Loucy (cell line): ENCODE results near the gene ECT2L.

Experiments used
- H2AFZ ChIP-seq: fragments of 200-600 bp; sonication (generic); 2 replicates; pipeline ENCODE4 v1.6.0; 2016; ENCODE audit warnings: antibody characterized with exemption, mild to moderate bottlenecking, low read length, moderate library complexity
- H3F3A ChIP-seq: fragments of 200-600 bp; 2 replicates; pipeline ENCODE4 v1.6.0; 2016; ENCODE audit warnings: antibody characterized with exemption, low read depth, mild to moderate bottlenecking
- H3K27me3 ChIP-seq: fragments of 200-600 bp; sonication (generic); 2 replicates; pipeline ENCODE4 v1.6.1; 2014; ENCODE audit warnings: low read length, mild to moderate bottlenecking; ENCODE audit not compliant: insufficient read depth, poor library complexity, severe bottlenecking
- H3K36me3 ChIP-seq: fragments of 200-600 bp; sonication (generic); 2 replicates; pipeline ENCODE4 v1.6.1; 2016; ENCODE audit warnings: low read length; ENCODE audit not compliant: insufficient read depth
- H3K4me1 ChIP-seq: fragments of 200-600 bp; sonication (generic); 2 replicates; pipeline ENCODE4 v1.5.1; 2014; ENCODE audit warnings: low read length, mild to moderate bottlenecking; ENCODE audit not compliant: insufficient read depth, poor library complexity, severe bottlenecking
- H3K4me2 ChIP-seq: fragments of 200-600 bp; sonication (generic); 2 replicates; pipeline ENCODE4 v1.6.0; 2014; ENCODE audit warnings: antibody characterized with exemption, low read length, low read depth, mild to moderate bottlenecking; ENCODE audit not compliant: poor library complexity, severe bottlenecking
- H3K4me3 ChIP-seq: fragments of 200-600 bp; sonication (generic); 2 replicates; pipeline ENCODE4 v1.5.1; 2014; ENCODE audit warnings: low read length, mild to moderate bottlenecking, mixed read lengths; ENCODE audit not compliant: poor library complexity, severe bottlenecking
- H3K79me2 ChIP-seq: fragments of 200-600 bp; sonication (generic); 2 replicates; pipeline ENCODE4 v1.6.1; 2014; ENCODE audit warnings: low read length; ENCODE audit not compliant: insufficient read depth
- H3K9ac ChIP-seq: fragments of 200-600 bp; sonication (generic); 2 replicates; pipeline ENCODE4 v1.6.0; 2014; ENCODE audit warnings: mild to moderate bottlenecking, low read depth, low read length, moderate library complexity; ENCODE audit not compliant: poor library complexity, severe bottlenecking
- H3K9me2 ChIP-seq: fragments of 200-600 bp; sonication (generic); replicated peaks from 2 replicates; pipeline ENCODE4 v1.6.1; 2016; ENCODE audit warnings: low read depth, low read length, mixed read lengths
- H3K9me3 ChIP-seq: fragments of 200-600 bp; sonication (generic); 2 replicates; pipeline ENCODE4 v1.6.1; 2014; ENCODE audit warnings: mild to moderate bottlenecking, antibody characterized with exemption, low read length, low read depth; ENCODE audit not compliant: insufficient read depth
- H4K20me1 ChIP-seq: fragments of 200-600 bp; sonication (generic); 2 replicates; pipeline ENCODE4 v1.6.0; 2014; ENCODE audit warnings: antibody characterized with exemption, low read length, mild to moderate bottlenecking; ENCODE audit not compliant: insufficient read depth, poor library complexity, severe bottlenecking
- EZH2phosphoT487 ChIP-seq: fragments of 200-600 bp; IDR thresholded peaks from 2 replicates; pipeline ENCODE4 v1.6.1; 2018; ENCODE audit warnings: antibody characterized with exemption, mild to moderate bottlenecking, moderate library complexity, borderline replicate concordance
- TF ChIP-seq, protein P1 (sequence below): fragments of 200-600 bp; sonication (generic); conservative IDR thresholded peaks from 2 replicates; pipeline ENCODE4 v1.5.1; 2014; ENCODE audit warnings: mild to moderate bottlenecking, antibody characterized with exemption, low read length

Gene ECT2L

DNA sequence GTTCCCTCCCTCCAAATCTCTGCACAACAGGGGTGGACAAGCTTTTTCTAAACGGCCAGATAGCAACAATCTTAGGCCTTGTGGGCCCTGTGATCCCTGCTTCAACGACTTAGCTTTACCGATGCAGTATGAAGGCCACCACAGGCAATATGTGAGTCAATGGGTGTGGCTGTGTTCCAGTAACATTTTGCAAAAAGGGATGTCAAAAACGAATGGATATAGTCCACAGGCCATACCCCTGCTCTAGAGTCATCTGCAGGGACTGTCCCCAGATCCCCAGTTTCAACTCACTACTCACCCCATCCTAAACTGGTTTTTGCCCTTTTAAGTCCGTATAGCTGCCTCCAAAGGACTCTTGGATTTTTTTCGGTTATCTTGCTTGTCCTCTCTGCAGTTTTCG lies 34.4 kb downstream of the ECT2L start:
- Histone ChIP-seq H3K27me3 (no peaks in the 10 kb centered on the region), H2AFZ (no peak overlapping the region), H3K79me2 (no peaks in the 10 kb centered on the region), H3K9me2 (no peaks in the 10 kb centered on the region), H3K36me3 (no peaks in the 10 kb centered on the region), H3K4me2 (no peak overlapping the region), H3F3A (no peaks in the 10 kb centered on the region), H3K4me3 (no peak overlapping the region), H4K20me1 (no peaks in the 10 kb centered on the region), H3K9me3 (no peaks in the 10 kb centered on the region), H3K4me1 (no peaks in the 10 kb centered on the region), H3K9ac (no peak overlapping the region)
- TF ChIP-seq, protein P1, sequence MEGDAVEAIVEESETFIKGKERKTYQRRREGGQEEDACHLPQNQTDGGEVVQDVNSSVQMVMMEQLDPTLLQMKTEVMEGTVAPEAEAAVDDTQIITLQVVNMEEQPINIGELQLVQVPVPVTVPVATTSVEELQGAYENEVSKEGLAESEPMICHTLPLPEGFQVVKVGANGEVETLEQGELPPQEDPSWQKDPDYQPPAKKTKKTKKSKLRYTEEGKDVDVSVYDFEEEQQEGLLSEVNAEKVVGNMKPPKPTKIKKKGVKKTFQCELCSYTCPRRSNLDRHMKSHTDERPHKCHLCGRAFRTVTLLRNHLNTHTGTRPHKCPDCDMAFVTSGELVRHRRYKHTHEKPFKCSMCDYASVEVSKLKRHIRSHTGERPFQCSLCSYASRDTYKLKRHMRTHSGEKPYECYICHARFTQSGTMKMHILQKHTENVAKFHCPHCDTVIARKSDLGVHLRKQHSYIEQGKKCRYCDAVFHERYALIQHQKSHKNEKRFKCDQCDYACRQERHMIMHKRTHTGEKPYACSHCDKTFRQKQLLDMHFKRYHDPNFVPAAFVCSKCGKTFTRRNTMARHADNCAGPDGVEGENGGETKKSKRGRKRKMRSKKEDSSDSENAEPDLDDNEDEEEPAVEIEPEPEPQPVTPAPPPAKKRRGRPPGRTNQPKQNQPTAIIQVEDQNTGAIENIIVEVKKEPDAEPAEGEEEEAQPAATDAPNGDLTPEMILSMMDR, result no peak

DNA sequence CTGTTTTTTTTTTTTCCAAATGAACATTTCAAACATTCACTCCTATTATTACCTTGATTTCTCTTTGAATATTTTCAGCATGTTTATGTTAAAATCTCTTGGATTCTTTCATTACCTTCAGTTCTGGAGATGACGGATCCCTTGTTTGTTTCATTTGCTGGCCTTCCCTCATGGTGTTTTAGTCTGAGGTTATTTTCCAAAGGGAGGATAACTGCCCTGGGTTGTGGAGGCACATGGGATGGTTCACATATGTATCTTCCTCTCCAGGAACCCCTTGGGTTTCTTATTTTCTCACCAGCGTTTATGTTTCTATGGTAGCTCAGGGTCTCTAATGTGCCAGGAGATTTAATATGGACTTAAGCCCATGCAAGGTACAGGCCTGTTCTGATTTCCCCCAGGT lies 36.3 kb downstream of the ECT2L start:
- Histone ChIP-seq H3K4me3 (no peak overlapping the region), H4K20me1 (no peaks in the 10 kb centered on the region), H3K36me3 (no peaks in the 10 kb centered on the region), H3K4me1 (no peaks in the 10 kb centered on the region), H3K27me3 (no peaks in the 10 kb centered on the region), H3K9me2 (no peaks in the 10 kb centered on the region), H3K9me3 (no peaks in the 10 kb centered on the region), H3K79me2 (no peaks in the 10 kb centered on the region), H3K9ac (no peak overlapping the region), H3K4me2 (no peak overlapping the region), H2AFZ (no peak overlapping the region), H3F3A (no peaks in the 10 kb centered on the region)
- TF ChIP-seq, protein P1, result no peak
- no peak for TF ChIP-seq EZH2phosphoT487

DNA sequence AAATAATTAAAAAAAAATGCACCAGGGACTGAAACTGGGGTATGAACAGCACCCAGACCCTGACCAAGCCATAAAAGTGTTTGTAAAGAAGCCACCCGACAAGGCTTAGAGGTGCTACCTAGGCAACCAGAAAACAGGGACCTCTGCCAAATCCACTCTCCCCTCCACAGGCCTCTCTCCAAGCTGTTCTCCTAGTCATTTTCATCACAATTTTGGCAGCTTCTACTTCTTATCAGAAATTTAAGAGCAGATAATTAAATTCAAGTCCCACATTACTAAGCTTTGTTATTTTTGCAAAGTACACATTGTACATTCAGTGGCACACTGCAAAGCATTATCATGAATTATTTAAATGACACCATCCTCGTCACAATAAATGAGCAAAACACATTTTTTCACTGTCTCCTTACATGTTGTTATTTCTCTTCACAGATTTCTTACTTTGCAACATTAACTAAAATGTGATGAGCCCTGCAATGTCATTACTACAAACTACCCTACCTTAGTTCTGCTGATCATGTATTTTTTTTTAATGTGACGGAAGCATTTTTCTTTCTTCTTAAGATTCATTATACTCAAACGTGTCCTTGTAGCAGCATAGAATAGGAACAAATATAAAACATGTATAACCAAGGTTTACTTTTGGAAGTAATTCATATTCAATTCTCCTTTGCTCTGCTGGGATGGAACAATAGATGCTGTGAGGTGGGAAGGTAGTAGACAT lies 38.1 kb downstream of the ECT2L start:
- H3F3A ChIP-seq, result no peaks in the 10 kb centered on the region
- H3K4me3 ChIP-seq, result no peak overlapping the region
- TF ChIP-seq, protein P1, result no peak
- no peak for TF ChIP-seq EZH2phosphoT487
- no peaks in the 10 kb centered on the region for H3K79me2 ChIP-seq
- no peak overlapping the region for H3K4me2 ChIP-seq
- no peaks in the 10 kb centered on the region for H3K36me3 ChIP-seq
- H3K9ac ChIP-seq, result no peak overlapping the region
- H3K4me1 ChIP-seq, result no peaks in the 10 kb centered on the region
- no peaks in the 10 kb centered on the region for H3K9me2 ChIP-seq
- no peaks in the 10 kb centered on the region for H4K20me1 ChIP-seq
- H3K27me3 ChIP-seq, result no peaks in the 10 kb centered on the region
- H2AFZ ChIP-seq, result no peak overlapping the region
- H3K9me3 ChIP-seq, result no peaks in the 10 kb centered on the region
